Measurements from ENCODE around the gene BANF2. TPM values are rescaled to one million over a fixed set of nuclear protein-coding genes. Genes with fewer than 3 reads are reported as not detected.

BANF2 gene
- total RNA-seq, 1 experiment from 2014 or later: not detected

- TF ChIP-seq CBX3 (IDR thresholded peaks at IDR 0.05; ENCODE audit: low read depth): no peak
- TF ChIP-seq POLR2A (IDR thresholded peaks at IDR 0.05; ENCODE audit: borderline replicate concordance, extremely low read depth, insufficient read depth, insufficient read length): no peak
- TF ChIP-seq ELF1 (IDR thresholded peaks at IDR 0.05; ENCODE audit: borderline replicate concordance, low read depth): no peak
- TF ChIP-seq YY1 (IDR thresholded peaks at IDR 0.05; ENCODE audit: extremely low read depth, insufficient replicate concordance, low read depth, low read length): no peak
- no peak for TF ChIP-seq SRF (IDR thresholded peaks at IDR 0.05; ENCODE audit: low read depth)
- TF ChIP-seq MAX (IDR thresholded peaks at IDR 0.05): no peak
- TF ChIP-seq TCF7L2 (IDR thresholded peaks at IDR 0.05; ENCODE audit: borderline replicate concordance, extremely low read depth, insufficient read depth, insufficient read length): no peak
- no peak for TF ChIP-seq ATF3 (IDR thresholded peaks at IDR 0.05)
- TF ChIP-seq JUND (IDR thresholded peaks at IDR 0.05): no peak
- TF ChIP-seq EGR1 (IDR thresholded peaks at IDR 0.05; ENCODE audit: low read depth): no peak
- TF ChIP-seq SP1 (IDR thresholded peaks at IDR 0.05; ENCODE audit: low read depth): no peak
- CTCF ChIA-PET: interaction anchor here (1.4 kb wide), 1 partner anchor 33 kb away, joined by 4 read pairs; the partner anchor contains the start of gene RRBP1
- DNase-seq (ENCODE audit: low read depth, low spot score): no peak
- Histone ChIP-seq H3K9me2 (ENCODE audit: insufficient read depth) (no peaks in the 10 kb centered on the region), H3K27me3 (ENCODE audit: insufficient read depth, low read length) (no peaks in the 10 kb centered on the region), H3K4me3 (replicated peaks in 1 of 2; ENCODE audit: low read depth in 1 of 2, low read length in 2 of 2) (no peak overlapping the region), H3K4me1 (ENCODE audit: control insufficient read depth in 1 of 2, insufficient read depth in 2 of 2, low read length in 2 of 2) (no peaks in the 10 kb centered on the region), H2AFZ (ENCODE audit: low read depth, low read length, poor library complexity, severe bottlenecking) (no peak overlapping the region), H3K79me2 (ENCODE audit: insufficient read depth, low read length) (no peaks in the 10 kb centered on the region), H3K4me2 (ENCODE audit: low read length) (no peak overlapping the region), H4K20me1 (ENCODE audit: insufficient read depth) (no peaks in the 10 kb centered on the region), H3K36me3 (ENCODE audit: control insufficient read depth in 1 of 2, insufficient read depth in 2 of 2, low read length in 2 of 2) (no peaks in the 10 kb centered on the region), H3K27ac (ENCODE audit: low read depth, low read length) (no peak overlapping the region), H3K9me3 (ENCODE audit: control insufficient read depth in 1 of 2, insufficient read depth in 1 of 2, low read depth in 1 of 2, low read length in 2 of 2) (no peaks in the 10 kb centered on the region), H3K9ac (ENCODE audit: low read length) (no peak overlapping the region)
- no peak for ATAC-seq
- POLR2A ChIA-PET: no interaction called here
- BruUV-seq (replicated peaks): no TSS peak
- RAD21 ChIA-PET (ENCODE audit: low non-redundant PET in 1 of 2, low total read pairs in 2 of 2, uncharacterized antibody in 2 of 2, unreplicated experiment in 2 of 2): no interaction called here
- intact Hi-C loops (cut with micrococcal nuclease): no loop called here
Observed at GRCh38 chr20:17715075-17715474, 15.3 kb downstream of the BANF2 start.

- Histone ChIP-seq H3K4me1 (ENCODE audit: control insufficient read depth in 1 of 2, insufficient read depth in 2 of 2, low read length in 2 of 2) (no peaks in the 10 kb centered on the region), H3K9me3 (ENCODE audit: control insufficient read depth in 1 of 2, insufficient read depth in 1 of 2, low read depth in 1 of 2, low read length in 2 of 2) (no peaks in the 10 kb centered on the region), H3K27me3 (ENCODE audit: insufficient read depth, low read length) (no peaks in the 10 kb centered on the region), H3K27ac (ENCODE audit: low read depth, low read length) (no peak overlapping the region), H2AFZ (ENCODE audit: low read depth, low read length, poor library complexity, severe bottlenecking) (no peak overlapping the region), H3K9ac (ENCODE audit: low read length) (no peak overlapping the region), H3K36me3 (ENCODE audit: control insufficient read depth in 1 of 2, insufficient read depth in 2 of 2, low read length in 2 of 2) (no peaks in the 10 kb centered on the region; a peak in 1 of 4 replicates), H4K20me1 (ENCODE audit: insufficient read depth) (no peaks in the 10 kb centered on the region), H3K4me3 (replicated peaks in 1 of 2; ENCODE audit: low read depth in 1 of 2, low read length in 2 of 2) (no peak overlapping the region), H3K4me2 (ENCODE audit: low read length) (no peak overlapping the region), H3K9me2 (ENCODE audit: insufficient read depth) (no peaks in the 10 kb centered on the region), H3K79me2 (ENCODE audit: insufficient read depth, low read length) (no peaks in the 10 kb centered on the region)
- ChIA-PET RAD21 (ENCODE audit: low non-redundant PET in 1 of 2, low total read pairs in 2 of 2, uncharacterized antibody in 2 of 2, unreplicated experiment in 2 of 2) (no interaction called here), CTCF (interaction anchor here (0.7 kb wide), 1 partner anchor 182 kb away, joined by 4 read pairs; no protein-coding TSS in a partner anchor), POLR2A (no interaction called here)
- DNase-seq (ENCODE audit: low read depth, low spot score) (no peak), ATAC-seq (no peak)
- intact Hi-C loops (cut with micrococcal nuclease): no loop called here
- BruUV-seq (replicated peaks): no TSS peak
- no peak for TF ChIP-seq EGR1 (IDR thresholded peaks at IDR 0.05; ENCODE audit: low read depth)
- no peak for TF ChIP-seq ZNF274 (IDR thresholded peaks at IDR 0.05; ENCODE audit: low read depth, low read length)
- TF ChIP-seq EZH2phosphoT487 (IDR thresholded peaks at IDR 0.05; ENCODE audit: borderline replicate concordance): no peak
- no peak for TF ChIP-seq POLR2A (IDR thresholded peaks at IDR 0.05; ENCODE audit: borderline replicate concordance, extremely low read depth, insufficient read depth, insufficient read length)
- no peak for TF ChIP-seq RAD21 (IDR thresholded peaks at IDR 0.05; ENCODE audit: low read depth)
- TF ChIP-seq ZFX (IDR thresholded peaks at IDR 0.05): no peak
- no peak for TF ChIP-seq EZH2 (IDR thresholded peaks at IDR 0.05)
- TF ChIP-seq CBX3 (IDR thresholded peaks at IDR 0.05; ENCODE audit: low read depth): no peak
- no peak for TF ChIP-seq REST (IDR thresholded peaks at IDR 0.05; ENCODE audit: low read depth)
Observed at GRCh38 chr20:17716331-17716730, 16.6 kb downstream of the BANF2 start.

All from HCT116 (cell line).